Raji (cell line): ENCODE measurements around the gene MAD1L1.

Source experiments
- POLR2A ChIP-seq: IDR thresholded peaks from 2 replicates; pipeline ENCODE4 v1.6.1; 2011; ENCODE audit warnings: low read depth, low read length, control low read depth; ENCODE audit not compliant: insufficient read depth

The MAD1L1 gene

GRCh38 chr7:2053395-2053794 is 179.3 kb downstream of the MAD1L1 start:
- no peak for TF ChIP-seq POLR2A

GRCh38 chr7:2052657-2053048 is 180.1 kb downstream of the MAD1L1 start:
- TF ChIP-seq POLR2A = no peak

- TF ChIP-seq POLR2A = no peak
These were observed 180.8 kb downstream of the MAD1L1 start for GRCh38 chr7:2051707-2052656.

- no peak for TF ChIP-seq POLR2A
These were observed 182.3 kb downstream of the MAD1L1 start for GRCh38 chr7:2050511-2050866.

- no peak for TF ChIP-seq POLR2A
These were observed 182.8 kb downstream of the MAD1L1 start for GRCh38 chr7:2049782-2050510.

GRCh38 chr7:2049111-2049781 is 183.5 kb downstream of the MAD1L1 start:
- no peak for TF ChIP-seq POLR2A

GRCh38 chr7:2048531-2048930 is 184.2 kb downstream of the MAD1L1 start:
- no peak for TF ChIP-seq POLR2A

- no peak for TF ChIP-seq POLR2A
These were observed 184.7 kb downstream of the MAD1L1 start for GRCh38 chr7:2048006-2048405.

- TF ChIP-seq POLR2A = no peak
These were observed 185.9 kb downstream of the MAD1L1 start for GRCh38 chr7:2046581-2047565.

GRCh38 chr7:2045559-2046405 is 187.0 kb downstream of the MAD1L1 start:
- TF ChIP-seq POLR2A = no peak

- no peak for TF ChIP-seq POLR2A
These were observed 187.8 kb downstream of the MAD1L1 start for GRCh38 chr7:2044883-2045471.

- TF ChIP-seq POLR2A = no peak
These were observed 188.3 kb downstream of the MAD1L1 start for GRCh38 chr7:2044311-2044882.
